ENCODE data around the gene MSL3B.

MSL3B gene

DNA sequence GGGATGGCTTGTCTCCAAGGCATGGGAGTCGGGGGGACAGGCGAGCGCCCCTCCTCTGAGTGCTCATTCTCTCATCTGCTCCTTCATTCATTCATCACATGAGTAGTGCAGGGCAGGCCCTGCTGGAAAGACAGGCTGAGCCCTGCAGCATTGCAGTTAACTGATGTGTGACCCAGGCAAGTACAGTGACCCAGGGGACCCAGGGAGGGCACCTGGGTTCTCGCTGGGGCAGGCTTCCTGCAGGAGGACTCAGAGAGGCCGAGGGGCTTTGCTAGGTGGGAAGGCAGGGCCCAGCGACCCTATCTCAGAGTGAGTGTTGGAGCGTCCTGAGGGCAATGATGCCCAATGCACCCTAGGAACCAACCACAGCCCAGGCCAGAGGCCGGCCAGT, 44.5 kb downstream of the MSL3B start:
- FAIRE-seq: no peak
- no peak overlapping the region for H3K4me3 ChIP-seq (ENCODE audit: low read depth, low read length)
- H3K27me3 ChIP-seq (ENCODE audit: control insufficient read depth, insufficient read depth, low read length): no peaks in the 10 kb centered on the region
- DNase-seq (ENCODE audit: low read depth): no peak
- H3K36me3 ChIP-seq (ENCODE audit: control insufficient read depth, insufficient read depth, low read length): no peaks in the 10 kb centered on the region
- TF ChIP-seq, protein P1, sequence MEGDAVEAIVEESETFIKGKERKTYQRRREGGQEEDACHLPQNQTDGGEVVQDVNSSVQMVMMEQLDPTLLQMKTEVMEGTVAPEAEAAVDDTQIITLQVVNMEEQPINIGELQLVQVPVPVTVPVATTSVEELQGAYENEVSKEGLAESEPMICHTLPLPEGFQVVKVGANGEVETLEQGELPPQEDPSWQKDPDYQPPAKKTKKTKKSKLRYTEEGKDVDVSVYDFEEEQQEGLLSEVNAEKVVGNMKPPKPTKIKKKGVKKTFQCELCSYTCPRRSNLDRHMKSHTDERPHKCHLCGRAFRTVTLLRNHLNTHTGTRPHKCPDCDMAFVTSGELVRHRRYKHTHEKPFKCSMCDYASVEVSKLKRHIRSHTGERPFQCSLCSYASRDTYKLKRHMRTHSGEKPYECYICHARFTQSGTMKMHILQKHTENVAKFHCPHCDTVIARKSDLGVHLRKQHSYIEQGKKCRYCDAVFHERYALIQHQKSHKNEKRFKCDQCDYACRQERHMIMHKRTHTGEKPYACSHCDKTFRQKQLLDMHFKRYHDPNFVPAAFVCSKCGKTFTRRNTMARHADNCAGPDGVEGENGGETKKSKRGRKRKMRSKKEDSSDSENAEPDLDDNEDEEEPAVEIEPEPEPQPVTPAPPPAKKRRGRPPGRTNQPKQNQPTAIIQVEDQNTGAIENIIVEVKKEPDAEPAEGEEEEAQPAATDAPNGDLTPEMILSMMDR (IDR thresholded peaks at IDR 0.05; ENCODE audit: insufficient read depth, low read length, severe bottlenecking): no peak

DNA sequence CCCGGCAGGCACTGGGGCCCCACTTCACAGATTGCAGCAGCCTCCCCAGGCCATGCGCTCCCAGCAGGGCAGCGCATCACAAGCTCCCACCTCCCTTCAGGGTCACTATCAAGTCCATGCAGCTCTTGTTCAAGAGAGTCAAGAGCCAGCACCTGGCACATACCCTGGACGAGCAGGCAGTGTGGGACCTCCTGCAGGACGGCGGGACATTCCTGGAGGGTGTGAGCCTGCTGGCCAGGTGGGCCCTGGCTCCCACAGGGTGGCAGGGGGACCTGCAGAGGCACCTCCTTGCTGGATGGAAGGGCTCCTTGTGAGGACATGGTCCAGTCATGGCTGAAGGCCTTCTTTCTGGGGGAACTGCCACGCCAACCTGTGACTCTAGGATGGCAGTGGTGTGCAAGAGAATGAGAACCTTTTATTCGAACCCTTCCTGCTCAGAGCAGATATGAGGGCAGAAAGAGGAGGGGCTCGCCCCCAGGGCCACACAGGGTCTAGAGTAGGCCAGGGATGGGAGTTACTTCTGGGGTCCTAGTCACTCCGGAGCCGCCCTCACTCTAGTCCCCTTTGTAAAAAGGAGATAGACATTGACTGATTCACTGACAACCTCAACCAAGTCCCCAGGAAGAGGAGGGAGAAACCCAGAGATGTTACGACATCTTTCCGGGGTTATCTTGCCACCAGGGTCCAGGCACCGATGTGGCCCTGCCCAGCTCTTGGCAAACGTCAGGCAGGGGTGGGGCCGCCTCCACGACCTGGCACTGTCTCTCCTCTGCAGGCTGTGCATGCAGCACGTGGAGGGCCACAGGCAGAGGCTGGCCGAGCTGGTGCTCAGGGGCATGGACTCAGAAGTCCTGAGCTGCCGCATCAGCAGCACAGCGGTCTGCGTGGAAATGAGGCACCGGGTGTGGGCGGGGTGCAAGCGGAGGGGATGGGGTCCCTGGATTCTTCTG, 45.1 kb downstream of the MSL3B start:
- TF ChIP-seq, protein P1 (IDR thresholded peaks at IDR 0.05; ENCODE audit: insufficient read depth, low read length, severe bottlenecking): no peak
- FAIRE-seq: no peak

DNA sequence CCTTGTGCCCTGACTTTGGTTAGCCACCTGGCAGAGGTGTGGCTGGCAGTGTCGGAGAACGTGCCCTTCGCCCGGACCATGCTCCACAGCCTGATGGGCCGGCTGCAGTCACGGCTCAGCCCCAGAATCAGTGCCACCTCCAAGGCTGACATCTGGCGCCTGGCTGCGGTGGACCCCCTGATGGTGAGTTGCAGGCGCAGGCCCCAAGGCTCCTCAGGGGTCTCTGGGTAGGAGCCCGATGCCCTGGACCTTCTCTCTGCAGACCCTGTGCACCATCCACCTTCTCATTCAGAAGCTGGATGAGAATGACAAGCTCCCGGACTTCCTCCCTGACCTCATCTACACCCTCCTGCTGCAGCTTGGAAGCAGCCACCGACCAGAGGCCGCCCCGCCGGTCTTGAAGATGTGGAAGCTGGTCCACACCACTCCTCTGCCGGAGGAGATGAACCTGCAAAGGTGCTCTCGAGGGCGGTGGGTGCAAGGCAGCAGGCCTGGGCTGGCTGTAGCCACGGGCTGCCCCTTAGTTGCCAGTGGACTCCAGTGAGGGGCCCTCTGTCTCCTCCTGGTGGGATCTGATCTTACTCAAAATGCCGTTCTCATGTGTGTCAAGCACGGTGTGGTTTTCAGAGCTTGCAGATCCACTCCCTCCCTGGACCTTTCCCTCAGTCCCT, 46.0 kb downstream of the MSL3B start:
- FAIRE-seq (no peak), DNase-seq (ENCODE audit: low read depth) (no peak)
- no peaks in the 10 kb centered on the region for H3K27me3 ChIP-seq (ENCODE audit: control insufficient read depth, insufficient read depth, low read length)
- H3K4me3 ChIP-seq (ENCODE audit: low read depth, low read length): no peak overlapping the region
- TF ChIP-seq, protein P1 (IDR thresholded peaks at IDR 0.05; ENCODE audit: insufficient read depth, low read length, severe bottlenecking): no peak
- H3K36me3 ChIP-seq (ENCODE audit: control insufficient read depth, insufficient read depth, low read length): no peaks in the 10 kb centered on the region

More for the DNA sequence above, 45.1 kb downstream of the MSL3B start:
- Histone ChIP-seq H3K36me3 (ENCODE audit: control insufficient read depth, insufficient read depth, low read length) (no peaks in the 10 kb centered on the region), H3K27me3 (ENCODE audit: control insufficient read depth, insufficient read depth, low read length) (no peaks in the 10 kb centered on the region), H3K4me3 (ENCODE audit: low read depth, low read length) (no peak overlapping the region)
- DNase-seq (ENCODE audit: low read depth): no peak

DNA sequence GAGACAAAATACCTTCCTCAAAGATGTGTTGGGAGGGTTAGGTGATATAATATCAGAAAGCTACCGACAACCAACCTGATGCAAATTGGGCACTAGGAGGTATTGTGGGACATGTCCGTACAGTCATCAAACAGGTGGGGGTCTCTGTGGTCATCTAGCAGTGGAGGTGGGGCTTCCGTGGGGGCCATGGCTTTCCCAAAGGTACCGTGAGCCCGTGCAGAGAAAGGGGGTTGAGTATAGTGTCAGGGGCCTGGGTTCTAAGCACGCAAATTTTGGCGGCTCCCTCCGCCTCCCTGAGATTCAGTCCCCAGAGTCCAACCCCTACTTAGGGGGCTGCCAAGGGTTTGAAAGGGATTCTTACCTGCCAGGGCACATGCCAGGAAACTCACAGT, 46.5 kb downstream of the MSL3B start:
- FAIRE-seq: no peak
- H3K4me3 ChIP-seq (ENCODE audit: low read depth, low read length): no peak overlapping the region
- H3K36me3 ChIP-seq (ENCODE audit: control insufficient read depth, insufficient read depth, low read length): no peaks in the 10 kb centered on the region
- TF ChIP-seq, protein P1 (IDR thresholded peaks at IDR 0.05; ENCODE audit: insufficient read depth, low read length, severe bottlenecking): no peak
- no peaks in the 10 kb centered on the region for H3K27me3 ChIP-seq (ENCODE audit: control insufficient read depth, insufficient read depth, low read length)
- no peak for DNase-seq (ENCODE audit: low read depth)

DNA sequence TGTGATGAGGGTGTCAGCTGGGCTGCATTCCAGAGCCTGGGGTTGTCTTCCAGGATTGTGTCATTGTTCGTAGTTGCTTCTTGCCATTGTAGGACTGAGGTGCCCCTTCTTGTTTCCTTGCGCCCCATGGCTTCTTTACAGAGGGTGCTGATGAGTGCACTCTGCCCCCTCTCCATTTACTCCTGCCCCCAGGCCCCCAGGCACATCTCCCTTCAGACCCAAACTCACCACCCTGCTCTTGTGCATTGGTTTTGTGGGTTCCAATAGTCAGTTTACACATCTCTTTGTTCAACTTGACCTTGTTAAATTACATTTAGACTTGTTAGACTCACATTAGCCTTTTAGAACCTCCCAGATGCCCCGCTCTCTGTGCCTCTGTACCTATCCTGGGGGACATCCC, 47.0 kb downstream of the MSL3B start:
- H3K36me3 ChIP-seq (ENCODE audit: control insufficient read depth, insufficient read depth, low read length): no peaks in the 10 kb centered on the region
- TF ChIP-seq, protein P1 (IDR thresholded peaks at IDR 0.05; ENCODE audit: insufficient read depth, low read length, severe bottlenecking): no peak
- no peaks in the 10 kb centered on the region for H3K27me3 ChIP-seq (ENCODE audit: control insufficient read depth, insufficient read depth, low read length)
- no peak overlapping the region for H3K4me3 ChIP-seq (ENCODE audit: low read depth, low read length)
- FAIRE-seq (no peak), DNase-seq (ENCODE audit: low read depth) (no peak)
